HepG2 (cell line): Measurements from ENCODE around the gene DENND5B. TPM values are rescaled to one million over a fixed set of nuclear protein-coding genes. Genes with fewer than 3 reads are reported as not detected.
A peak's percentile ranks its signal among the peaks of the same experiment; 100 is the strongest.

Source experiments
- IRX3 ChIP-seq: sonication (generic); formaldehyde crosslinking; IDR thresholded peaks from 2 replicates; pipeline ENCODE4 v1.8.1; 2023; ENCODE audit warnings: mild to moderate bottlenecking, low read depth, missing genetic modification reagents, borderline replicate concordance
- MAX ChIP-seq: IDR thresholded peaks from 2 replicates; pipeline ENCODE4 v1.6.1; 2012; ENCODE audit warnings: inconsistent platforms
- PAXIP1 ChIP-seq: sonication (generic); formaldehyde crosslinking; conservative IDR thresholded peaks from 2 replicates; pipeline ENCODE4 v1.4.0; 2020; ENCODE audit warnings: mild to moderate bottlenecking, missing genetic modification reagents, moderate library complexity
- RBFOX2 ChIP-seq: fragments of 200-400 bp; formaldehyde crosslinking; IDR thresholded peaks from 2 replicates; pipeline ENCODE4 v1.6.1; 2017; ENCODE audit warnings: low read depth, mild to moderate bottlenecking, low read length
- RNF219 ChIP-seq: sonication (generic); formaldehyde crosslinking; IDR thresholded peaks from 2 replicates; pipeline ENCODE4 v1.5.0; 2020; ENCODE audit warnings: mild to moderate bottlenecking, missing genetic modification reagents
- SIX4 ChIP-seq: sonication (generic); formaldehyde crosslinking; IDR thresholded peaks from 2 replicates; pipeline ENCODE4 v1.4.0; 2020; ENCODE audit warnings: missing genetic modification reagents
- ZIK1 ChIP-seq: sonication (generic); formaldehyde crosslinking; IDR thresholded peaks from 2 replicates; pipeline ENCODE4 v1.5.0; 2020; ENCODE audit warnings: mild to moderate bottlenecking, low read depth, missing genetic modification reagents, borderline replicate concordance
- ZNF142 ChIP-seq: sonication (generic); formaldehyde crosslinking; IDR thresholded peaks from 2 replicates; pipeline ENCODE4 v1.4.0; 2020; ENCODE audit warnings: missing genetic modification reagents
- ZNF33A ChIP-seq: sonication (generic); formaldehyde crosslinking; IDR thresholded peaks from 2 replicates; pipeline ENCODE4 v1.5.1; 2020; ENCODE audit warnings: missing genetic modification reagents, mild to moderate bottlenecking, moderate library complexity, borderline replicate concordance
- ZNF44 ChIP-seq: sonication (generic); formaldehyde crosslinking; IDR thresholded peaks from 2 replicates; pipeline ENCODE4 v1.5.1; 2020; ENCODE audit warnings: mild to moderate bottlenecking, missing genetic modification reagents
- ZNF513 ChIP-seq: sonication (generic); formaldehyde crosslinking; conservative IDR thresholded peaks from 2 replicates; pipeline ENCODE4 v1.5.0; 2020; ENCODE audit warnings: missing genetic modification reagents
- ZNF614 ChIP-seq: IDR thresholded peaks from 2 replicates; pipeline ENCODE4 v1.6.1; 2018; ENCODE audit warnings: missing biosample characterization, missing genetic modification reagents, inconsistent platforms, borderline replicate concordance
- ZNF776 ChIP-seq: sonication (generic); formaldehyde crosslinking; IDR thresholded peaks from 2 replicates; pipeline ENCODE4 v1.4.0; 2020; ENCODE audit warnings: mild to moderate bottlenecking, missing genetic modification reagents
- ZNF777 ChIP-seq: sonication (generic); formaldehyde crosslinking; IDR thresholded peaks from 2 replicates; pipeline ENCODE4 v1.4.0; 2020; ENCODE audit warnings: missing genetic modification reagents
- ZNF792 ChIP-seq: IDR thresholded peaks from 2 replicates; pipeline ENCODE4 v1.6.1; 2016
- polyA plus RNA-seq, 8 experiments: library from polyadenylated mRNA; depleted of rRNA in 3 of 8; stranded (reverse) in 7 of 8; unstranded in 1 of 8; fragments of >200 nt; fragmentation: Illumina TruSeq in 4 of 8; extraction: Trizol in 4 of 8; gene quantifications; 2 replicates each; pipeline versions ENCODE4 v1.2.1 to v1.2.3, GENCODE V29; 2011 to 2016; ENCODE audit warnings: low read depth in 4 of 8, missing spikeins in 1 of 8, mixed read lengths in 1 of 8; ENCODE audit not compliant: insufficient read depth in 1 of 8
- total RNA-seq, 5 experiments: library from RNA; depleted of rRNA; stranded (reverse); fragments of >200 nt; fragmentation: Illumina TruSeq; extraction: Trizol; gene quantifications; 2 replicates each; pipeline ENCODE4 v1.2.3, GENCODE V29; 2016; ENCODE audit warnings: low read depth in 1 of 5

The DENND5B gene
- total and polyA plus RNA-seq, 2 of the 13 experiments (the other 11 are each of a cell fraction or from before 2014, with no cell fraction given) = 14.7 to 18.7 TPM

DNA sequence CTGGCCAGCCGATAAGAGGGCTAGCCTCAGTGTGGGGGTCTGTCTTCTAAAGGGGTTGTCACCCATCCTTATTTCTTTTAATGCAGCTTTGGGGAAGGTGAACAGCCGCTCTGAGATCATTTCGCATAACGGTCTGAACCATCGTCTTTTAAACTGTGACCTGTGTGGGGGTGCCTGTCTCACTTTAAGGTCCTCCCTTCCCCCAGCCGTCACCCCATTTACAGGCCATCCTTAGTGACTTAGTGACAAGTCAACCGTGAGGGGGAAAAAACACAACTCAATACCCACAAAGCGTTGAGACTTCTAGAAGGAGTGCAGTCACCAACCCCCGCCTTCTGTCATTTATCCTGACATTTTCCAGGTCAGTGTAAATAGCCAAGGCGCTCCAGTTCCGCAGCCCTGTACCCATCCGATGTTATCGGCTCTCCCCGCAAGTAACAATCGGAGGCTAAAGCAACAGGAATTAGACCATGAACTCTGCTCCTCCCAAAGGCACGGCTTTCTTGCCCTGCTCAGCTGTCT is 505 bp upstream of the DENND5B start (continued):
- no peak for TF ChIP-seq IRX3
- TF ChIP-seq ZNF142 (CRISPR knock-in tag) = no peak
- no peak for TF ChIP-seq RBFOX2
- TF ChIP-seq ZNF614 (CRISPR knock-in tag) = 0 out of 2 replicates have a peak, but pooled peaks have one; percentile 28
- TF ChIP-seq RNF219 (CRISPR knock-in tag) = no peak; the same call in 1 of the 2 replicates
- no peak for TF ChIP-seq ZNF792 (CRISPR knock-in tag)
- no peak for TF ChIP-seq ZNF777 (CRISPR knock-in tag)
- TF ChIP-seq ZNF33A (CRISPR knock-in tag) = no peak
- TF ChIP-seq ZNF44 = no peak
- no peak for TF ChIP-seq SIX4 (CRISPR knock-in tag)
- TF ChIP-seq ZNF513 (CRISPR knock-in tag) = no peak
- no peak for TF ChIP-seq MAX
- 0 out of 2 replicates have a peak, but pooled peaks have one; percentile 12 for TF ChIP-seq ZIK1 (CRISPR knock-in tag)
- no peak for TF ChIP-seq ZNF776
- TF ChIP-seq PAXIP1 (CRISPR knock-in tag) = 0 out of 2 replicates have a peak, but pooled peaks have one; percentile 18
